Measurements from ENCODE around the gene LHX6.

LHX6 gene

DNA sequence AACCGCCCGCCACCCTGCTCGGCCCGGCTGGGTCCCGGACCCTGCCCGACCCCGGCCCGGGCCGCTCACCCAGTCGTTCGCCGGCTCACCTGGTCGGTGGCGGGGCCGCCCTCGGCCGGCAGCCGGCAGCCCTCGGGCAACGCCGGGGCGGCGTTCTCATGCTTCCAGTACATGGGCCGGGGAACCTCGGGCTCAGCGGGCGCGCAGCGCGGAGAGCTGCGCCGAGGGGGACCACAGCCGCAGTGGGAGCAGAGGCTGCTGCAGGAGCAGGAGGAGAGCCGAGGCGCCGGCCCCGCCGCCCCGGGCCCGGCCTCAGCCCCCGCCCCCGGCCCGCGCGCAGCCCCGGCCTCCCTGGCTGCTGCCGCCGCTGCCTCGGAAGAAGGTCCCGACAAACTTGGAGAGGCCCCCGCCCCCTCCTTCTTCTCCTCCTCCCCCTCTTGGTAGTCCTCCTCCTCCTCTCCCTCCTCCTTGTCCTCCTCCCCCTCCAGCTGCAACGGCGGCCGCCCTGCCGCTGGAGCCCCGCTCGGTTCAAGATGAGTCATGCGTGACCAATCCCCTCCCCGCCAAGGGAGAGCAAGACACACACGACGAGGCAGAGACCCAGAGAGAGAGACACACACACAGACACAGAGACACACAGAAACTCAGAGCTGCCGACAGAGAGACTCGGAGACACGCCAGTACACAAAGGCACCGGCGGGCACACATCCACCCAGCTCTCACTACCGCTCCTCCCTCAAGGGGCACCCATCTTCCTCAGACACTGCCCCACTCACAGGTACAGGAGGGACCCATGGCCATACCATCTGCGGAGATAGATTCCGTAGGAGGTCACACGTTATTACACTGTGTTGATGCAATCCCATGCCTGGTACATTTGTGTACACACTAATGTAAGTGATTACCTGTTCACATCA, at the start of gene LHX6:
Gene LHX6, minus strand, starts transcription at position 390 of the 917 bp plus-strand sequence. Its CDS starts 217 bp downstream, at position 173.
- H3K4me3 ChIP-seq (ENCODE audit: low read depth, low read length): no peak within 1 kb of the TSS

DNA sequence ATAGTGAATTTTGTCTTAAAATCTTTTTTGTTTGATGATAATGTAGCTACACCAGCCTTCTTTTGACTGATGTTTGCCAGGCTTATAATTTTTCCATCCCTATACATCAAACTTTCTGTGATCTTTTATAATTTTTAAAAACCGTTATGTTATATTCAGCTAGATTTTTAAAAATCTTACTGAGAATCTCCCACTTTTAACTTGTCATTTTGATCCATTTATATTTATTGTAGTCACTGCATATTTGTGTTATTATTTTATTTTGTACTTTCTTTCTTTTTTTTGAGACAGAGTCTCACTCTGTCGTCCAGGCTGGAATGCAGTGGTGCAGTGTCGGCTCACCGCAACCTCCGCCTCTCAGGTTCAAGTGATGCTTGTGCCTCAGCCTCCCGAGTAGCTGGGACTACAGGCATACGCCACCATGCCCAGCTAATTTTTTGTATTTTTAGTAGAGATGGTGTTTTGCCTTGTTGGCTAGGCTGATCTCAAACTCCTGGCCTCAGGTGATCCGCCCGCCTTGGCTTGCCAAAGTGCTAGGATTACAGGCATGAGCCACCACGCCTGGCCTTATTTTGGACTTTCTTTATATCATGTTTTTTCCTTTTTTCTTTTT, 48.6 kb upstream of the LHX6 start:
- no peak overlapping the region for H3K4me3 ChIP-seq (ENCODE audit: low read depth, low read length)
- TF ChIP-seq, protein P1, sequence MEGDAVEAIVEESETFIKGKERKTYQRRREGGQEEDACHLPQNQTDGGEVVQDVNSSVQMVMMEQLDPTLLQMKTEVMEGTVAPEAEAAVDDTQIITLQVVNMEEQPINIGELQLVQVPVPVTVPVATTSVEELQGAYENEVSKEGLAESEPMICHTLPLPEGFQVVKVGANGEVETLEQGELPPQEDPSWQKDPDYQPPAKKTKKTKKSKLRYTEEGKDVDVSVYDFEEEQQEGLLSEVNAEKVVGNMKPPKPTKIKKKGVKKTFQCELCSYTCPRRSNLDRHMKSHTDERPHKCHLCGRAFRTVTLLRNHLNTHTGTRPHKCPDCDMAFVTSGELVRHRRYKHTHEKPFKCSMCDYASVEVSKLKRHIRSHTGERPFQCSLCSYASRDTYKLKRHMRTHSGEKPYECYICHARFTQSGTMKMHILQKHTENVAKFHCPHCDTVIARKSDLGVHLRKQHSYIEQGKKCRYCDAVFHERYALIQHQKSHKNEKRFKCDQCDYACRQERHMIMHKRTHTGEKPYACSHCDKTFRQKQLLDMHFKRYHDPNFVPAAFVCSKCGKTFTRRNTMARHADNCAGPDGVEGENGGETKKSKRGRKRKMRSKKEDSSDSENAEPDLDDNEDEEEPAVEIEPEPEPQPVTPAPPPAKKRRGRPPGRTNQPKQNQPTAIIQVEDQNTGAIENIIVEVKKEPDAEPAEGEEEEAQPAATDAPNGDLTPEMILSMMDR (IDR thresholded peaks at IDR 0.05; ENCODE audit: borderline replicate concordance, insufficient read depth, low read depth, low read length): no peak

More for the DNA sequence above, at the start of gene LHX6:
- TF ChIP-seq, protein P1 (IDR thresholded peaks at IDR 0.05; ENCODE audit: borderline replicate concordance, insufficient read depth, low read depth, low read length): no peak

DNA sequence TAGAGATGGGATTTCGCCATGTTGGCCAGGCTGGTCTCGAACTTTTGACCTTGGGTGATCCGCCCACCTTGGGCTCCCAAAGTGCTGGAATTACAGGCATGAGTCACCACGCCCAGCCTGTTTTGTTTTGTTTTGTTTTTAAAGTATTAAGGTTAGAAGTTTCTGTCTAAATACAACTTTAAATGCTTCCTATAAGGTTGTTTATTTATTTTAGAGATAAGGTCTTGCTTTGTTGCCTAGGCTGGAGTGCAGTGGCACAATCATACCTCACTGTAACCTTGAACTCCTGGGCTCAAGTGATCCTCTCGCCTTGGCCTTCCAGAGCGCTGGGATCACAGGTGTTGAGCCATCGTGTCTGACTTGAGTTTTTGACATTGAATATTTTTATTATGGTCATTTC, 47.3 kb upstream of the LHX6 start:
- TF ChIP-seq, protein P1 (IDR thresholded peaks at IDR 0.05; ENCODE audit: borderline replicate concordance, insufficient read depth, low read depth, low read length): no peak
- no peak overlapping the region for H3K4me3 ChIP-seq (ENCODE audit: low read depth, low read length)

DNA sequence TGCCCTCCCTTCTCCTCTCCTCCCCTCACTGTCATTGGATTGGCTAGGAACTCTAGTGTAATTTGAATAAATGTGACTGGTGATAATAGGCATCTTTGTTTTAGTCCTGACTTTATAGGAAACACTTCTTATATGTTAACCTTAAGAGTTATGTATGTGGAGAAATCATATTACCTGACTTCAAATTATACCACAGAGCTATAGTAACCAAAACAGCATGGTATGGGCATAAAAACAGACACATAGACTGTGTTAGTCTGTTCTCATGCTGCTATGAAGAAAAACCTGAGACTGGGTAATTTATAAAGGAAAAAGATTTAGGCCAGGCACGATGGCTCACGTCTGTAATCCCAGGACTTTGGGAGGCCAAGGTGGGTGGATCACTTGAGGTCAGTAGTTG, 45.3 kb upstream of the LHX6 start:
- no peak overlapping the region for H3K4me3 ChIP-seq (ENCODE audit: low read depth, low read length)
- TF ChIP-seq, protein P1 (IDR thresholded peaks at IDR 0.05; ENCODE audit: borderline replicate concordance, insufficient read depth, low read depth, low read length): no peak

DNA sequence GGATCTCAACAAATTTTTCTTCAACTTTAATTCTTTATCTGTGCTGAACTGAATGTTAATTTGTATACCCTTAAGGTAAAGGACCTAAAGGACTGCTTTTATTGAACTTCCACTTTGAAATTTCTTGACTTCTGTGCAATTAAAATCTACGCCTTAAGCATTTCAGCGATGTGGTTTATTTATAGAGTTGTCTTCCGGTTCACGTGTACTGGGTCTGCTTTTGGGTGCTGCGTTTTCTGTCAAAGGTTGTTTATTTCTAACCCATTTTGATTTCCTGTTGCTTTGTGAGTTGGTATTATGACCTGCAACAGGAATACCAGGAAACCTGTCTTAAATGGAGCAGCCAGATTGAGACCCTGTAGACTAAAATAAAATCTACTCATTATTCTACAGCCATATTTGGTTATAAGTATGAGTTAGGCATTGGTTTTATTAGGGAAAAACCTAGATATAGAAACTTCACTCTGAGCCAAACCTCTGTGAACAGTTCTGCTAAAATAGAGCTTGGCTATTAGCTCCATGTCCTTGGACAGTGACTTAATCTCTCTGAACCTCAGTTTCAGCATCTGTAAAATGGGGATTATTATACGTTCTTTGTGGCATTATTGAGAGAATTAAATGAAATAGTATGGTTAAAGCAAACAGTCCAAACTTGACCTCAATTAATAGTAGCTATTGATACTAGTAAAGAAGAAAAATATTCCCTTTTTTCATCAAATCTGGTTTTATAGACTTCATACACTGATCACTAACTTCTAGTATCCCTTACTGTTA, 39.5 kb upstream of the LHX6 start:
- TF ChIP-seq, protein P1 (IDR thresholded peaks at IDR 0.05; ENCODE audit: borderline replicate concordance, insufficient read depth, low read depth, low read length): no peak
- no peak overlapping the region for H3K4me3 ChIP-seq (ENCODE audit: low read depth, low read length)

DNA sequence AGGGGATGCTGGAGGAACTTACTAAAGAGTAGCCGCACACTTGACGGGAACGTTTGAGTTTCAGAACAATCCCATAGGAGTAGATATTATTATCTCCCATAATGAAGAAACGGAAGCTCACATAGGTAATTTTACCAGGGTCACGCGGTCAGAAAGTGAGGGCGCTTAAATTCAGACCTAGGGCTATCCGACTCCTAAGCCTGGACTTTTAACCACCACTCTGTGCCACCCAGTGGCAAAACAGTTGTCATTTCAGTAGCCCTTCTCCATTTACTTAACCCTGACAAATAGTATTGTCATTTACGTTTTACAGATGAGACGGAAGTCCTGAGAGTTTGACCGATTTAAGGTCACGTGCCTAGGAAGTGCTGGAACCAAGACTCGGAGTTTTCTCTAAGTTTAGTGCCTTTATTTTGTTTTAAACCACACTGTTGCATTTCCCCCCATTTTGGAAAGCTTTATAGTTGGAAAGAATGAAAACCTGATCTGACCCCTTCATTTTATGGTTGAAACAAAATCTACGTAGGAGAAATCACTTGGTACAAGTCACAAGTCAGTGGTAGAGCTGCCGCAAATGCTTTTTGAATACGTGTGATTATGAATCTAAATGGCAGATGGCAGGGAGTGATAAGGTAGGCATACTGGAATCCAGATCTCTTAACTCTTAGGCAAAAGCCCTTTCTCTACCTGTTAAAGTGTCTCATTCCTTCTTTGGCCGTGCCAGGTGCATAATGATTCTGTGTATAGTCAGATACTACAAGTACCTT, 36.6 kb upstream of the LHX6 start:
- TF ChIP-seq, protein P1 (IDR thresholded peaks at IDR 0.05; ENCODE audit: borderline replicate concordance, insufficient read depth, low read depth, low read length): no peak
- H3K4me3 ChIP-seq (ENCODE audit: low read depth, low read length): peak overlapping the region; percentile 79

Data from GM12875 (cell line).